SU-DHL-6 (cell line): ENCODE data around the gene SAMD14.

ENCODE experiments used
- CTCF ChIP-seq: fragments of 200-600 bp; sonication (generic); IDR thresholded peaks from one replicate; pipeline ENCODE4 v1.5.1; 2017; ENCODE audit warnings: antibody characterized with exemption, mild to moderate bottlenecking, low read length, moderate library complexity; ENCODE audit not compliant: insufficient read depth, poor library complexity, severe bottlenecking
- EZH2phosphoT487 ChIP-seq: fragments of 200-600 bp; sonication (generic), shearing (Covaris generic); conservative IDR thresholded peaks from 2 replicates; pipeline ENCODE4 v1.6.1; 2018; ENCODE audit warnings: mild to moderate bottlenecking, antibody characterized with exemption, low read length, moderate library complexity, mixed read lengths

- TF ChIP-seq CTCF (no peak), EZH2phosphoT487 (no peak)
Observed at GRCh38 chr17:50106393-50107131, 23.4 kb downstream of the SAMD14 start.
